ENCODE results near the gene EBLN2. TPM values are rescaled to one million over a fixed set of nuclear protein-coding genes. Genes with fewer than 3 reads are reported as not detected.

Gene EBLN2
- total RNA-seq, 1 donor: 8.6 TPM

DNA sequence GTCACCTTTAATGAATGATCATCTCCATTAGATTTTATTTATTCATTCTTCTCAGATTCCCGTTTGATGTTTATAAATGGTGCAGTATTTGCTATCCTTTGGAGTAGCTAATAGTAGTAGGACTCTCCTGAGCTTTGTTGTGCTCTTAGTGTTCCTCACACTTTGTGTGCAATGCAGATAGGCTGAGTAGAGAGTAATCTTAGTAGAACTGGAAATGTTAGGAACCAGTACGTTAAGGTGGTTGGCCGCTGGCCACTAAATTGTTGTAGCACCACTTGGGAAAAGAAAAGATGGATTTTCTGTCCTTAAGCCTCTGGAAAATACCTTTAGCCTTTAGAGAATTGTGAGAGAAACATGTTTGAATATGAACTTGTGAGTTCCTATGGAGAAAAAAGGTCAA lies 19.9 kb upstream of the EBLN2 start:
- no peak for DNase-seq (ENCODE audit: low read depth)
- no peak overlapping the region for H3K4me3 ChIP-seq (ENCODE audit: low read depth, low read length)
- TF ChIP-seq, protein P1, sequence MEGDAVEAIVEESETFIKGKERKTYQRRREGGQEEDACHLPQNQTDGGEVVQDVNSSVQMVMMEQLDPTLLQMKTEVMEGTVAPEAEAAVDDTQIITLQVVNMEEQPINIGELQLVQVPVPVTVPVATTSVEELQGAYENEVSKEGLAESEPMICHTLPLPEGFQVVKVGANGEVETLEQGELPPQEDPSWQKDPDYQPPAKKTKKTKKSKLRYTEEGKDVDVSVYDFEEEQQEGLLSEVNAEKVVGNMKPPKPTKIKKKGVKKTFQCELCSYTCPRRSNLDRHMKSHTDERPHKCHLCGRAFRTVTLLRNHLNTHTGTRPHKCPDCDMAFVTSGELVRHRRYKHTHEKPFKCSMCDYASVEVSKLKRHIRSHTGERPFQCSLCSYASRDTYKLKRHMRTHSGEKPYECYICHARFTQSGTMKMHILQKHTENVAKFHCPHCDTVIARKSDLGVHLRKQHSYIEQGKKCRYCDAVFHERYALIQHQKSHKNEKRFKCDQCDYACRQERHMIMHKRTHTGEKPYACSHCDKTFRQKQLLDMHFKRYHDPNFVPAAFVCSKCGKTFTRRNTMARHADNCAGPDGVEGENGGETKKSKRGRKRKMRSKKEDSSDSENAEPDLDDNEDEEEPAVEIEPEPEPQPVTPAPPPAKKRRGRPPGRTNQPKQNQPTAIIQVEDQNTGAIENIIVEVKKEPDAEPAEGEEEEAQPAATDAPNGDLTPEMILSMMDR (IDR thresholded peaks at IDR 0.05; ENCODE audit: insufficient read depth, low read depth, low read length): no peak

DNA sequence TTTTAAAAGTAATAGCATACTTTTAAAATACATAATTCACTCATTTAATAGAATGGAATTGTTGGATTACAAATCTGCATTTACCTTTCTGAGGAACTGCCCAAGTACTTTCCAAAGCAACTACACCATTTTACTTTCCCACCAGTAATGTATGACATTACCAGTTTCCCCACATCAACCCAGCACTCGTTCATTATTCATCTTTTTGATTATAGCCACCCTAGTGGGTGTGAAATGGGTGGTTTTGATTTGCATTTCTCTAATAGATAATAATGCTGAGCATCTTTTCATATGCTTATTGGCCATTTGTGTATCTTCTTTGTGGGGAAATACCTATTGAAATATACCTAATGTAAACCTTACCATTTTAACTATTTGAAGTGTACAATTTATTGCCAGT lies 18.0 kb upstream of the EBLN2 start:
- no peak overlapping the region for H3K4me3 ChIP-seq (ENCODE audit: low read depth, low read length)
- DNase-seq (ENCODE audit: low read depth): no peak
- TF ChIP-seq, protein P1 (IDR thresholded peaks at IDR 0.05; ENCODE audit: insufficient read depth, low read depth, low read length): no peak

DNA sequence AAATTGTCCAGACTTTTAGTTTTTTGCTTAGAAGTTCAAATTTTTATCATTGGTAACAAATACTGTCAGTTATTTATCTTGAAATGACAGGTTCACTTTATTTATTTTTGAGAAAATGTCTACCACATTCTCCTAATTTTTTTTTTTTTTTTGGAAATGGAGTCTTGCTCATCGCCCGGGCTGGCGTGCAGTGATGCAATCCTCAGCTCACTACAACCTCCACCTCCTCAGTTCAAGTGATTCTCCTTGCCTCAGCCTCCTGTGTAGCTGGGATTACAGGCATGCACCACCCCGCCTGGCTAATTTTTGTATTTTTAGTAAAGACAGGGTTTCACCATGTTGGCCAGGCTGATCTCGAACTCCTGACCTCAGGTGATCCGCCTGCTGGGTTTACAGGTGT lies 16.1 kb upstream of the EBLN2 start:
- no peak overlapping the region for H3K4me3 ChIP-seq (ENCODE audit: low read depth, low read length)
- peak; percentile 39 for DNase-seq (ENCODE audit: low read depth)
- TF ChIP-seq, protein P1 (IDR thresholded peaks at IDR 0.05; ENCODE audit: insufficient read depth, low read depth, low read length): no peak

DNA sequence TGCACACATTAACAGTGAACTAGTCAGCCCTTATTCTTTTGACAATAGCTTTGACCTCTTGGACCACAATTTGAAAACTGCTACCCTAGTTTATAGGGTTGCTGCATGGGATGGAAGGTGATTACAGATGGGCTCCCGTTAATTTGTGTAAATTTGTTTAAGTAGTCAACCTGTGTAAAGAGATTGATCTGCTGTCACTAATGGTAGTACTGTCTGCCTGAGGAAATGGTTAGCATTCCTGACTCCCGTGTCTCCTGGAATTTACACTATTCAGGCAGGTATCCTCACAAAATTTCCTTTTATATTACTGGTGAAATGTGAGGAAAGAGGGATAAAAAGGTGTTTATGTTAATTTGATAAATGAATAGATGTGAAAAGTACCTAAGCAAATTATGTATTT lies 15.3 kb upstream of the EBLN2 start:
- TF ChIP-seq, protein P1 (IDR thresholded peaks at IDR 0.05; ENCODE audit: insufficient read depth, low read depth, low read length): no peak
- H3K4me3 ChIP-seq (ENCODE audit: low read depth, low read length): no peak overlapping the region
- no peak for DNase-seq (ENCODE audit: low read depth)

DNA sequence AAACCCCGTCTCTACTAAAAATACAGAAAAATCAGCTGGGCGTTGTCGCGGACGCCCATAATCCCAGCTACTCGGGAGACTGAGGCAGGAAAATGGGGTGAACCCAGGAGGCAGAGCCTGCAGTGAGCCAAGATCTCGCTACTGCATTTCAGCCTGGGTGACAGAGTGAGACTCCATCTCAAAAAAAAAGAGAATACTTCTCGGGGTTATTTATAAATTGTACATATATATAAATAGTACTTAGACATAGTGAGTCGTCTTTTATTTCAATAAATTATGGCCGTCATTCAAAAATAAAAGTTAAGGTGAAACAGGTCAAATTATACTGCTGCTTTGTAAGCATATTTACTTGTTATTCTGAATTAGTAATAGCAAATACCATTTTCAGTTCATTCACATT lies 12.1 kb upstream of the EBLN2 start:
- H3K4me3 ChIP-seq (ENCODE audit: low read depth, low read length): no peak overlapping the region
- TF ChIP-seq, protein P1 (IDR thresholded peaks at IDR 0.05; ENCODE audit: insufficient read depth, low read depth, low read length): no peak
- no peak for DNase-seq (ENCODE audit: low read depth)

DNA sequence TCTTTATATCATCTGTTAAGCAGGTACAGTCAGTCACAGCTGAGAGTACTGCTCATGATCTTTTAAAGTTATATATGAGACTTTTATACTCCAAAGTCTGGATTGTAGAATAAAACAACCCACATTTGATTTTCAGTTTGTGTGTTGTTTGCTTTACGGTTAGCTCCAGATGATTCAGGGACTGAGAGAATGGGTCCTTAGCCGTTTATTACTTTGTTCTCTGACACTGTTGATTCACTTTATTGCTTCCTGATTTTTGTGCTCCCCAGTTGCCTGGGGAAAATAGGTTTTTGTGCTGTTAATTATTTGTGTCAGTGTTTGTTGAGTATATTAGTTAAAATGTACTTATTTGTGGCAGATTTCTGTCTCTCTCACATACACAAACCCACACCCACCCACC lies 8.6 kb upstream of the EBLN2 start:
- DNase-seq (ENCODE audit: low read depth): no peak
- no peak overlapping the region for H3K4me3 ChIP-seq (ENCODE audit: low read depth, low read length)
- TF ChIP-seq, protein P1 (IDR thresholded peaks at IDR 0.05; ENCODE audit: insufficient read depth, low read depth, low read length): no peak

DNA sequence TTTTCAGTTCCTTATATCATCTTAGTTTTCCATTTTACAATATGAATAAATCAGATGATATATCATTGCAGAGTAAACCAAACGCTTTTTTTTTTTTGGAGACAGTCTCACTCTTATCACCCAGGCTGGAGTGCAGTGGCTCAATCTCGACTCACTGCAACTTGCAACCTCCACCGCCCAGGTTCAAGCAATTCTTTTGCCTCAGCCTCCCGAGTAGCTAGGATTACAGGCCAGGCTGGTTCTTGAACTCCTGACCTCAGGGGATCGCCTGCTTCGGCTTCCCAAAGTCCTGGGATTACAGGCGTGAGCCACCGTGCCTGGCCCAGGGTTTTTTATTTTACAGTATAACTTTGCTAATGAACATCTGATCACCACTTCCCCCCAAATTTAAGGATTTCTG lies 5.9 kb upstream of the EBLN2 start:
- no peak overlapping the region for H3K4me3 ChIP-seq (ENCODE audit: low read depth, low read length)
- TF ChIP-seq, protein P1 (IDR thresholded peaks at IDR 0.05; ENCODE audit: insufficient read depth, low read depth, low read length): no peak
- DNase-seq (ENCODE audit: low read depth): no peak

Data from fibroblast of villous mesenchyme (primary cell).